GM18502 (cell line): Measurements from ENCODE around the gene HS6ST3.

ENCODE experiments used
- ATAC-seq: cut with Tn5 transposase; IDR thresholded peaks from one replicate; pipeline ENCODE4 v1.9.1; 2021; ENCODE audit warnings: mild to moderate bottlenecking; ENCODE audit not compliant: unreplicated experiment, poor library complexity

HS6ST3 gene

DNA sequence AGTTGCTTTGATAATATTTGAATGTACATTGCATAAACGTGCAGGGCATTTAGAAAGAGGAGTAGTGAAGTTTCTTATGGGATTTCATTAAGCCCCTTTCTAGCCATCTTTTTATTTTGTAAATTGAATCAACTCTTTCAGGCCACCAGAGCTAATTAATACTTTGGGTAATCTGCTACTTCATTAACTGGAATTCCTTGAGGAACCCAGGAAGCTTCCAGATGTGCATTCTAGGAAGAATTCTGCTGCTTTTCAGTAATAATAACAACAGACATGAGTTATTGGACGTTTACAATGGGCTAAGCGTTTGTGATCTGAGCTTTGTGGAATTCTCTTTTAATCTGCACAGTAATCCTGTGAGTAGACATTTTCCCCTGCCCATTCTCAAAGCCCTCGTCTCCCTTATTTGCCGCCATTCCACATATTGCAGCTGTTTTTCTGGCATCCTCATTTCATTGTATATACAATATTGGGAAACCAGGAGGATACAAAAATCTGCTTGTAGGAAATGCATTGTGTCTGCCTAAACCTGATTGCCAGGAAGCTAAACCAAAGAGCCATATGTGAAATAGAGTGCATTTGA is 103.9 kb downstream of the HS6ST3 start:
- no peak for ATAC-seq

DNA sequence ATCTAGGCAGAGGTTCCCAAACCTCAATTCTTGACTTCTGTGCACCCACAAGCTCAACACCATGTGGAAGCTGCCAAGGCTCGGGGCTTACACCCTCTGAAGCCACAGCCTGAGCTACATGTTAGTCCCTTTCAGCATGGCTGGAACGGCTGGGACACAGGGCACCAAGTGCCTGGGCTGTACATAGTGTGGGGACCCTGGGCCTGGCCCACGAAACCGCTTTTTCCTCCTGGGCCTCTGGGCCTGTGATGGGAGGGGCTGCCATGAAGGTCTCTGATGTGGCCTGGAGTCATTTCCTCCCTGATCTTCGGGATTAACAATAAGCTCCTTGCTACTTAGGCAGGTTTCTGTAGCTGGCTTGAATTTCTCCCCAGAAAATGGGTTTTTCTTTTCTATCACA is 108.1 kb downstream of the HS6ST3 start:
- ATAC-seq, result no peak

DNA sequence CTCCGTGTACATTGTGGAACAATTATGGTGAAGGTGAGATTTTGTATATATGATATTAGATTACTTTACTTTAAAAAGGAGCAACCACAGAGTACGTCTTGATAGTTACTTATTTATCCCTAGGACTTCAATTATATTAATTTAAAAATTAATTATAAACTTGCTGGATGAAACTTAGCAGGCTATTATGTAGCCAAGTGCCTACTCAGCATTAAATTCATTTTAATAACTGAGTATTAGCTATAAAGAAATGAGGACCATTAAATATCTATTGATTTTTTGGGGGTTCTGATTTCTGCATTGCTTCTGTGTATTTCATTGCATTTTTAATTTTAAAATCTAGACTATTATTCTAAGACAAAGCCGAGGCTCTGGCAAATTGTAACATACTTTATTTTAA is 109.4 kb downstream of the HS6ST3 start:
- ATAC-seq, result no peak

DNA sequence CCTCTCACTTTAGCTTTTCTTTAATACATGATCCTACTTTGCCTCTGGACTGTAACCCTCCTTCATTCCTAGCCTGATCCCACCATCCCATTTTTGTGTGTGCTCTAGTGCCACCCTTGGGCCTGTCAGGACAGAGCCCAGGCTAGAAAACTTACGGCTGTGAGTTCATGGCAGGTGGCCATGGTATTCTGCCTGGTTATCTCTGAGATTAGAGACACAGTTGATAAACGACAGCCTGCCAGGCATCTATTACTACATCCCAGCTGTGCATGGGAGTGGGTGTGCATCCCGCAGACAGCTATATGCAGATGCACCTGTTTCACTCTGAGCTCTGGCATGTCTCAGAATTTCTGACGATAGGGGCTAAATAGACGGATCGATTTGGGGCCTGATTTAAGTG is 110.9 kb downstream of the HS6ST3 start:
- ATAC-seq, result no peak

DNA sequence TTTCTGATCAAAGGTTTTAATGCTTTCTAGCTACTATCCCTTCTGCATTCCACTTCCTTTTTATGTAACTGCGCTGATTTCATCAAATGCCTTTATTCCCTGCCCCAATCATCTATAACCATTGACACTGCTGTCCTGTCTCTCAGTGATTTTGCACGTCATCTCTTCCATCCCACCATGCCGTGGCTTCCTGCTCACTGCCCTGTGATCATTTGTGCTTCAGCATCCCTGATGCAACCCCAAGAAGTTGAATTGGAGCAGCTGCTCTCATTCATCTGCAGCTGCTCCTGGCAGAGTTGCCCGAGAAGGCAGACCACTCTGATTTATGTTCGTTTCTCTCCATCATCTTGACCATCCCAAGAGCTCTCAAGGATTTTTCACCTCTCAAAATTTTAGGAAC is 112.4 kb downstream of the HS6ST3 start:
- ATAC-seq, result no peak

DNA sequence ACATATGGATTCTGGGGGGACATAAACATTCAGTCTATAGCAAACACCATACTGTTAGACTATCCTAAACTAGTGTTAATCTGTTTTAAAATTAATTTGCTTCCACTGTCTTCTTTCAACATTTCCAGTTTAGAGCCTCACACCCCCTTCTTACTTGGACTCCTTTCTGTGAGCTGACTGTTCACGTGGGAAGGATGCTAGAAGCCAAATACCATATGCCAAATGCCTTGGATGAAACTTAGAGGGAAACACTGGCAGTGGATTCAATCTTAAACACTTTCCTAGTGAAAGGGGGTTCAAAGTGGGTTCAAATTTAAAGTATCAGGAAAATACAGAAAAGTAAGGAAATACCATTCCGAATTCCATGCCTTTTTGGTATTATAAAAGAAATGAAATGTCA is 113.6 kb downstream of the HS6ST3 start:
- ATAC-seq, result no peak

DNA sequence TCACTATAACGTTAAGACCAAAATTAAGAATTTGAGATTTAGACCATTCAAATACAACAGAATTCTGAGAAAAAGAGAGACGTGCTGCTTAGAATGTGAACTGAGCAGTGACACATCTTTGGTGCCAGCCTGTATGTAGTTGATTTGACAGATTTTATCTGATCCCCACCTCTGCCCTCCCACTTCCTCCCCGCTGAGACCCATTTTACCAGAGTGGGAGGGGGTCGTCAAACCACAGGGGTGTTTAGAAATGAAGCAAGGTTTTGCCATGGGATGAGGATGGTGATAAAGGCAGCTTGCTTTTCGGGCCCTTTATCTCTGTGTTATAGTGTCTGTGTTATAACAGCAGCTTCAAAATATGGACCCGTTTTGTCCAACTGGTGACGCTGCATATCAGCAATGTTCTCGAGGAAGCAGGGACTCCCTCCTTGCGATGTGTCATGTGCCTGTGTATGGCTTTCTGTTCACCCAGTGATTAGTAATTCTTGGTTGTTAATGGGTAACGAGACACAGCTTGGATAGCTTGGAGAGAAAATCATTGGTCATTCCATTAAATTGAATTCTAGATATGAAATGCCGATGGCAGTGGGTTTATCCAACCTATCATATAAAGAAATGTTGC is 125.0 kb downstream of the HS6ST3 start:
- no peak for ATAC-seq

DNA sequence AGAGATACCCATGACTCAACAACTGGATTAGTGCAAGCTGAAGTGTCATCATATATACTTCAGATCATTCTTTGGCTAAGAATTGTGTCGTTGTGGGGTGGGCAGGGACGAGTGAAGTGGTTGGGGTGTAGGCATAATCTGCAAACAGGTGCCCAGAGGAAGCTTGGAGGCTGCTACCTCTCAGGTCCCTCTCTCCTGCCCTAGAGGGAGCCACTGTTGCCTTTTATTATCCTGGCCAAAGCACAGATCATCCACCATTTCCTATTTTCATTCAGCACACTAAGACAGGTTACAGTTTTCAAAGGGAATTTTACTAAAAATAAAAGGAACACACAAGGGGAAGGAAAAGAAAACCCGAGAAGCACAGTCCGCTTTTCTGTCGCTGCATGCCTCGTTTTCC is 126.6 kb downstream of the HS6ST3 start:
- ATAC-seq, result no peak

DNA sequence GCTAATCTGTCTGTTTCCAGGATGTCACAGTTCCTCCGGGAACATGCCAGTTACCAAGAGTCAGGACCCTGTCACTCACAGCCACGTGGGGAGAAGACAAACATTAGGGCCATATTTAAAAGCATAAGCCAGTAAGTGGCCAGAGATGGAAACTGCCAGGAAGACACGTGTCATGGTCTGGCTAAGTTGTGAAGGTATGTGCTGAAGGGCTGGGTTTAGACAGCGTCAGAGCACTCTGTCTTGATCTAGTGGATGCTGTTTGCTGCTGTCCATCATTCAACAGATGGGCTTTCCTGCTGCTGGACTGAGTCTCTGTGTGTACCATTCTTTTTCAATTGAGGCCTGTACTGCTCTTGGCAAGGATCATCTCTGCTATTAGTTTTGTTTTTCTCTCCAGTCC is 128.6 kb downstream of the HS6ST3 start:
- no peak for ATAC-seq

DNA sequence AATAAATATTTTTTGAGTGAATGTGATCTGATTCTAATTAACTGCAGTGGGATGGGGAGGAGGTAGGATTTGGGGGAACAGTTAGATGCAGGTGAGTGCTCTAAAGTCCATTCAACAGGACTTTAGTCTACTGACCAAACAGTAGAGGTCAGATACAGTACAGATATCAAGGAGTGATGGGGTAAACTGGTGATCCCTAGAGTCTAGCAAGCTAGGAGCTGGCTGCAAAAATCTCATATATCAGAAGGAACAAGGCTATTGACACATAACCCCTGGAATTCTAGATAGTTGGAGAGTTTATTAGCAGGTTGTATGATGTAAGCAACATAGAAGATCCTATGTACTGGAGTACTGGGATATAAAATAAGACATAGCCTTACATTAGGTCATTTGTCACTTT is 131.6 kb downstream of the HS6ST3 start:
- ATAC-seq, result no peak

DNA sequence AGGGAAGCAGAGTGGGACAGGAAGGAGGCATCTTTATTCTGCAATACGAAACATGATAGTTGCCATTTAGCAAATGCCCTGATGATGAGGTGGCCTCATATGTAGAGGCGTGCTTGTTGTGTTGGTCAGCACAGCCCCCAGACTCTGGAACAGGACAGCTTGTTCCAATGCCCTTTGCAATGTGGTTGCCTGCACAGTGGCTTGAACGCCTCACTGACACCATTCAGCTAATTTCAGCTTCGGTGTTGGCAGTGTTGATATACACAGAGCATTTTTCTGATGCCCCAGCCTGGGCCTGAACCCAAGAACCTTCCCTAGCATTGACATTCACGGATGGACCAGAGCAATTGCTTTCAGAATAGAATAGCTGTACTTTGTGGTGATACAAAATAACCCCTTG is 133.3 kb downstream of the HS6ST3 start:
- ATAC-seq, result no peak

DNA sequence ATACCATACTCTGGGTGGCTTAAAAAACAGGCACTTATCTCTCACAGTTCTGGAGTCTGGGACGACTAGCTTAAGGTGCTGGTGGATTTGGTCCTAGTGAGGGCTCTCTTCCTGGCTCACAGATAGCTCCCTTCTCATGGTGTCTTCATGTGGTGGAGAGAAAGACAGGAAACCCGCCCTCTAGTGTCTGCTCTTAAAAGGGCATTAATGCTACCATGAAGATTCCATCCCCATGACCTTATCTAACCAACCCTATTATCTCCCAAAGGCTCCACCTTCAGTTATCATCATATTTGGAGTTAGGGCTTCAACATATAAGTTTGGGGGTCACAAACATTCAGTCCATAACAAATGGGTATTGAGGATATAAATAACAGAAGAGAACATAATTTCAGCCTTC is 139.4 kb downstream of the HS6ST3 start:
- ATAC-seq, result peak; percentile 86

DNA sequence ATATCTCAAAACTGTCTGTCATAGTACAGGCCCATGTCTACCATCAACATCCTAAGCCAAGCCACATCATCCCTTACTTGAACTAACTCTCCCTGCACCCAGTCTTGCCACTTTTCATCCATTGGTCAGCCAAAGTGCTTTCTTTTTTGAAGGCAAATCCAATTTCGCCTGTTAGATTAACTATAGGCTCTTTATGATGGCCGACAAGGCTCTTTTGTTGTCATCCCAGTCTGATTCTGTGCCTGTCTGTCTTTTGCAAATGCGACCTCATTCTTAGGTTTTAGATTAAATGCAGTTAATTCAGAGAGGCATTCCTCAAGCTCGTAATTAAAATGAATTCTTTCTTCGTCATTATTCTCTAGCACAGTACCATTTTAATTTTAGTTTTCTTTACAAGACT is 148.3 kb downstream of the HS6ST3 start:
- ATAC-seq, result no peak

DNA sequence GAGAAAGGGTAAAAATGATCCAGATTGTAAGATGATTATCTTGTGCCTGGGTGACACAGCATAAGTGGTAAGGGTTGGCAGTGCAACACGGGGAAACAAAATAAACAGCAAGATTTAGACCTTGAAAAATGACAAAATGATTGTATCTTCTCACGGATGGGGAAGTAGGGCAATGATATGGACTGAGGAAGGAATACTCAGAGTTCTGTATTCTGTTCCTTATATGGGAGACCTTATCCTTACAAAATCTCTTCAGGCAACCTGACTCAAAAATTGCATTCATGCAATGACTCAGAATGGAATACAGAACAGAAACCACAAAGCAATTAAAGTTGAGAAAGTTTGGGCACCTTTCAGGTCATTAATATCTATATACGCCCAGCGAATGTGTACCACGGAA is 149.0 kb downstream of the HS6ST3 start:
- ATAC-seq, result peak; percentile 47

DNA sequence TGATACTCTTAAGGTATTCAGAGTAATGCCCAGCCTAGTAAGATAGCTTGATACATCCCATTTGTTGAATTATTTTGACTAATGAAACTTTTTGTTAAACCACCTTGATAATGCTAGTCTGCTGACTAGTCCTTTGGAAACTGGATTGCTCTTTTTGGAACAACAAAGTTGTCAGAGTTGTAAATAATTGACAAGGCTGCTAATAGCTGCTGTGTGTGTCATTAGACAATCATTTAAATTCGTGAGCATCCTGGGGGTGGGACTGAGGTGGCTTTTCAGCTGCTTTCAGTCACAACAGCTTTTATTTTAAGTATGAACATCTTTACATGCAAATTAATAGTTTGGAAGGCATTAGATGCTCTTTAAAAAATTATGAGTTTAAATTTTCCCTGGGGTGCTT is 153.5 kb downstream of the HS6ST3 start:
- ATAC-seq, result no peak

DNA sequence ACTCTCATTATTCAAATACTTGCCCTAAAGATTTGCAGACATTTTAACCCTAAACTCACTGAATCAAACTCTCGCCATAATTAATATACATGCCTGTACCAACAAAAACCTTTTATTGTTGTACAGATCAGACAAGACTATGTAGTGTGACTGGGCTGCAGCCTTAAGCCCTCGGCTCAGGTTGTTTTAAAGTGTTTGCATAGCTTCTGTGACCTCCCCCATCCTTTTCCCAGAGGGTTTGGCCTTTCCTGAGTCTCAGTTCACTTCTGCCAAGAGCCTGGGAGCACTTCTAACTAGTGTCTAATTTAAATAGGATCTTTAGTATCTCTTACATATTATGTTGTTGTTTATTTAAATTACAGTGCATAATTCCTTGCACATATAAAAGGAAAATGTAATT is 158.2 kb downstream of the HS6ST3 start:
- no peak for ATAC-seq

DNA sequence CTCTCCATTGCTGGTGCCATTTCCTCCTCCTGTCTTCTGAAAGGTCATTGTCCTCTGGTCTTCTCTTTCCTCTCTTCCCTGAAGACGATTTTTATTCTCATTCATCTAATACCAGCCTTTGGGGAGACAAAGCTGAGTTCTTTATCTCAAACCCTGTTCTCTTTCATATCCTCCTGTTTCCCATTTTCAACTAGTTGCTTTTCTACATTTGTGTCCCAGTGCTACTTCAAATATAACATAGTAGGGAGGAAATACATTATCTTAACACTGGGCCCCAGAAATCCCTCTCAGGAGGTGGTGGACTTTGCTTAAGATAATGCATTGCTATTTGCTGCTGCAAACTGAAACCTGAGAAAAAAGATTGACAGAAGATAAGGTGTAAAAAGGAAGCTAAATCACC is 159.1 kb downstream of the HS6ST3 start:
- ATAC-seq, result no peak

DNA sequence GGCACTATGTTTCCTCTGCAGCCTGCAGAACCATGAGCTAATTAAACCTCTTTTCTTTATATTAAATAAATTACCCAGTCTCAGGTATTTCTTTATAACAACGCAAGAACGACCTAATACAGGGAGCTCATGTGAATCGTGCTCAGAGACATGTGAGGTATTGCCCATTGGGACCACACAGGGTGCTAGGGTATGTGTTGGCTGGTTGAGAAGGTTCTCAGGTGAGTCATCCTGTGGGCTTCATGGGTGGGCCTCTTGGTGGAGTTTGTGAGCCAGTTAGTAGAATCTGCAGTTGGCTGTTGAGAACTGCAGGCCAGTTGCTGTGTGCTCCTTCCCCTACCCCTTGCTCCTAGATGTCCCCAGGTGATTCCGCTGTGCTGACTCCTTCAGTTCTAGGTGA is 163.0 kb downstream of the HS6ST3 start:
- no peak for ATAC-seq

DNA sequence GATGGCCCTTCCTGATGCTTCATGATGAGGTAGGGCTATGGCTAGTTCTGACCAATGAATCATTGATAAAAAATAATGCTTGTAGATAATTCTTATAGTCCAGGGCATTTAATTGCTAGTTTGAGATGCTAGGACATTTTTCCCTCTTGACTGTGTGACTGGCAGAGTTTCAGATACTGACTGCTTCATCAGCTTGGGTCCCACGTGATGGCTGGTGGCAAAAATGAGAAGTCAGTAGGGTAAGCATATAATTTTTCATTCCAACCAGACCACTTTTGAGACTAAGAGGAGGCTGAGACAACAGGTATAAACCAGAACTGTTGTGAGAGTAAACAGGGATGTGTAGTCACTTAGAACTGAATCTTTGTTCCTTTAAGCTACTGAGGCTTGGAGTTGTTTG is 183.3 kb downstream of the HS6ST3 start:
- no peak for ATAC-seq

DNA sequence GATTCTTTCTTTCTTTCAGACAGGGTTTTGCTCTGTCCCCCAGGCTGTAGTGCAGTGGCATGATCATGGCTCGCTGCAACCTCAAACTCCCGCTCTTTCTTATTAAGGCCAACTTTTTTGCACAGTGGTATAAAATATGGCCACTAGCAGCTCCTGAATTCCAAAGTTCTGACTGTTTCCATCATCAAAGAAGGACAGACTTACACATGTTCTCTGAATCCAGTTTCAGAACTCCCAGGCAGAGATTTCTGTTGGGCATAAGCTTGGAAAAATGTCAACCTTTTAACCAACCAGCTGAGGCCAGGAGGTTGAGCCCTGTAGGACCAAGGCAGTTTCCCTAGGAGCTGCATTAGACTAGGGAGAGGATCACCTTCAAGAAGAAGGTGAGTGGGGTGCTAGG is 184.1 kb downstream of the HS6ST3 start:
- ATAC-seq, result no peak

DNA sequence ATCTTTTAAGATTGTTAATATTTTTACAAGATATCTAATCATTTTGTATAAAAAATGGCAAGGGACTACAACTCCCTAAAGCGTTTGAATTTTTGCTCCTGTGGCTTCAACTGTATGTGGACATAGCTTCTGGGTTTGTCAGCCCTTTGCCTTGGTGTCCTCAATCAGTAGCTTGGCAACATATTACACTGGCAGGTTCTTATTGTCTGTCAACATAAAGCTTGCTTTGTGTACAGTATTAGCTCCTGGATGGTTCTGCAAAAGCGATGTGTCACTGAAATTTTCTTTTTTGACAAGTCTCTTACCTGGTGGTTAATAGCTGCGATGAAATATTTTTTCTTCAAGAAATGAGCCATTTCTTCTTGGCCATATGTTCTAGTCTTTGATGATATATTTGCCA is 190.0 kb downstream of the HS6ST3 start:
- ATAC-seq, result no peak

DNA sequence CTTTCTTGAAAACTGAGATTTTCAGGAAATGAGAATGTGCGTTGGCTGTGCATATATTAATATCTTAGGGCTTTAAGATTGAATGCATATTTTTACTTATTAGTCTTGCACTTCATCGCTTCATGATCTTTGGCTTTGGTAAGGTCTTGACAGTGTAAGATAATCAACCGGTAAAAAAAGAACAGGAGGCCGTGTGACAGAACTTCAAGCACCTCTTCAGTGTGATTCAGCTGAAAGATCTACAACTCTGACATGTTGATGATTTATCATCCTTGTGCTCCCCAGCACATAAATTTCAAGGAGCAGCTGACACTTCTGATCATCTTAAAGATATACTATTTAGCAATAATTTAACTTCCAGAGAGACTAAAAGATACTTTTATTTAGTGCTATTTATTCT is 195.1 kb downstream of the HS6ST3 start:
- no peak for ATAC-seq

DNA sequence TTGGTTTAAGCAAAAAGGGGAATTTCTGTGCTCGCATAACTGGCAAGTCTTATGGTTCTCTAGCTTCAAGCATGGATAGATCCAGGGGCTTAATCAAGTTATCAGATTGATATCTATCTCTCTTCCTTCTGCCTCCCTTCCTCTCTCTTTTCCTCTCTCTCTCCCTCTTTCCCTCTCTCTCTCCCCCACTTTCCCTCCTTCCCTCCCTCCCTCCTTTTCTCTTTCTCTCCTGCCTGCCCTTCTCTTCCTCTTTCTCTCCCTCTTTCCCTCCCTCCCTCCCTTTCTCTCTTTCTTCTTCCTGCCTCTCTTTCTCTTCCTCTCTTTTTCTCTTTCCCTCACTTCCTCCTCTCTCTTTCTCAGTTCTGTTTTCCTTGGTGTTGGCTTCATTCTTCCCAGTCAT is 195.8 kb downstream of the HS6ST3 start:
- no peak for ATAC-seq
